ENCODE measurements around the gene LMAN1L.

LMAN1L gene

DNA sequence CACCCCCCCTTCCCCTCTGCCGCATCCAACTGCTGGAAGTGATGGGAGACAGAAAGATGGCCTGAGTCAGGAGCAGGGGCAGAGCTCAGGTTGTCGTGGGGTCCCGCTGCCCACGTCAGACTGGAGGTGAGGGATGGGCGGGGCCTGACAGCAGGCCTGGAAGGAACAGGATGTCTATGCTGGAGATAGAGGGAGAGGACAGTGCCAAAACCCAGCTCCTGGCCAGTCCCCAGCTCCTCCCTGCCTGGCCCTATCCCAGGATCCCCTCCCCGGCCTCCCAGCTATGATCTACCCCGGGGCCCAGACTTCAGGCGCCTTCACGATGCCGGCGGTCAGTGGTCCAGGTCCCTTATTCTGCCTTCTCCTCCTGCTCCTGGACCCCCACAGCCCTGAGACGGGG, at the start of gene LMAN1L:
Gene LMAN1L, plus strand, starts transcription at position 303 of the 400 bp plus-strand sequence. Its CDS starts 20 bp downstream, at position 323.
- no peak for DNase-seq

DNA sequence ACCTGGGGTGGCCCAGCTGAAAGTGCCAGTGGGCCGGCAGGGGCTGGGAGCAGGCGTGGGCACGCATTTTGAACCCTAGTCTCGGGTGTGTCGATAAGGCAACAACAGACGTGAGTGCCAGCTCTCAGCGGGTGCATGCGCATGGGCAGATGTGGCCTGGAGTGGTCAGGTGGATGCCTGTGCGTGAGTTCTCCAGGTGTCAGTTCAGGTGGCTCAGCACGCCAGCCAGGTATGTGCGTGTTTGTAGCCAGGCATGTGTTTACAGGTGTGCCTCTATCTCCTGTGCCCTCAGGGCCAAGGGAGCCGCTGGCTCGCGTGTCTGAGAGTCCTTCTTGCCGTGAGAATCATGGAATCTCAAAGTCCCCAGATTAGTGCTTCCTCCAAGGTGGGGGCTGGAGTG, 49.2 kb upstream of the LMAN1L start:
- DNase-seq: no peak

DNA sequence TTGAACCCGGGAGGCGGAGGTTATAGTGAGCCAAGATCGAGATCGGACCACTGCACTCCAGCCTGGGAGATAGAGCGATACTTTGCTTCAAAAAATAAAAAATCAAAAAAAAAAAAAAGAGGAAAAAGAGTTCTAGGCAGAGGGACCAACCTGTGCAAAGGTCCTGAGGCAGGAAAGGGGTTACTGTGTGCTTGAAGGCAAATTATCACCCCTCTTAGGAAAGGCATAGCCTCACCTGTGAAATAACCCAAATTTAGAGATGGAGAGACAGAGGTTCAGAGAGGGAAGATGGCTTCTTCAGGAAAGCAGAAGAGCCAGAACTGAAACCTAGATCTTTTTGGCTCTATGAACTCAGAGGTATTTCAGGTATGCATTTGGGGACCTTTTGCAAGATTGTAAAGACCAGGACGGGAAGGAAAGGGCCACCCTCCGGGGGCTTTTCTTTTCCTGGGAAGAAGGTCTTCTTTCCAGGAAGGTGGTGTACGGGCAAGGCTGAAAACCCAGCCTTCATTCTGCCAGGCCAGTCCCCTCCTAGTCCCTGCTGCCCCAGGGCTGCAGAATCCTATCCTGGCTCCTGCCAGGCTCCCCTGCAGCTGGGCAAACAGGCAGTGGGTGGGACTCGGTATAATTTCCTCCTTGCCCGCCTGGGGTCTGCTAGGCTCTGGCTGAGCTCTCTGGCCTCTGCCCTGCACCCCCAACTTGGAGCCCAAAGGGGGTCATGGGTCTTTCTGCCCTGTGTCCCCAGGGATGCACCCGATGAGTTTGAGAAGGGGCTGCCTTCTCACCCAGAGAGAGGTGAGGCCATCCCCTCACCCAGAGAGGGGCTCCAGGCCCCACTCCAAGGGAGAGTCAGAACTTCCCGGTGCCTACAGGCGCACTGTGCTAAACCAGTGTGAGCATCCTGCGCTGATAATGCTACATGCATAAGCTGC, 45.2 kb upstream of the LMAN1L start:
- no peak for DNase-seq

DNA sequence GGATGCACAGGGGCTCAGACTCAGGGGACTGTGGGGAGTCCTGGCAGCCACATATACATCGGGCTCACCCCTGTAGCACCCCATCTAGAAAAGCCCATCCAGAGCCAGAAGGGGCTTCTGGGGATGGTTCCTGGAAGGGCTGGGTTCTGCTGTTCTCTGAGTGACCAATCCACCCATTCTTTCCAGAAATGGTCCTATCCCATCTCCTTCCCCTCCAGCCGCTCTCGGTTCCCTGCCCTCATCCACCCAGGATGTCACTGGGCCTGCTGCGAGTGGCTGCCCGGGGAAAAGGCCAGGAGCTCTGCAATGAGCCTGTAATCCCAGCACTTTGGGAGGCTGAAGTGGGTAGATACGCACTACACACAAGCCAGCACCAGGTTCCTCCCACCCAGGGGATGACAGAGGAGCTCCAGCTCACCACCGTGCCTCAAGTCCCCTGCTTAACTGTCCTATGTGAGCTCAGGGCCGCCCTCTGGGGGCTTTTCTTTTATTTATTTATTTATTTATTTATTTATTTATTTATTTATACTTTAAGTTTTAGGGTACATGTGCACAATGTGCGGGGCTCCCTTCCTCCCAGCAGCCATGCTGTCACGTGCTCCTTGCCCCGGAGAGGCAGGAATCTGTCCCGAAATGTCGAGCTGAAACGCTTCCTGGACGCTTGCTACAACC, 44.4 kb upstream of the LMAN1L start:
- no peak for DNase-seq

DNA sequence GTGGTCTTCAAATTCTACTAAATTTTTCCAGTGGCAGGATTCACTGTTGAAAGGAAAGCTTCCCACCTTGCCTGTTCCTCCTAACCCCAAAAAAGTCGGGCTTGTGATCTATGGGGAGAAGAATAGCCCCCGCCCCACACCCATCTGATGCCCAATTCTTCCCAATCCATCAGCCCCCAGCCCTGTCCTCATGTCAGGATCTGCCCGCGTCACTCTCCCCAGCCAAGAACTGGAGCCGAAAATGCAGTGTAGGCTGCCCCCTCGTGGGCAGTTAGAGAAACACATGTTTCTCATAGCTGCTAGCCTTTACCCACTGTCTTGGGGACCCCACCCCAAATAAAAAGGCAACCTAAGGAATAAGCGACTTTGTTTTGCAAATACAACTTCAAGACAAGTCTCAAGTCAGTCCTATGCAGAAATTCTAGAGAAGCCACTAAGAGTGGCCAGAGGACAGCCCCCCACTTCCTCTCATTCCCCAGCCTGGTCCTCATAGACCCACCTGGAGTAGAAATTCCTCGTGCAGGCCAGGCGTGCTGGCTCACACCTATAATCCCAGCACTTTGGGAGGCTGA, 43.8 kb upstream of the LMAN1L start:
- peak; percentile 76 for DNase-seq

DNA sequence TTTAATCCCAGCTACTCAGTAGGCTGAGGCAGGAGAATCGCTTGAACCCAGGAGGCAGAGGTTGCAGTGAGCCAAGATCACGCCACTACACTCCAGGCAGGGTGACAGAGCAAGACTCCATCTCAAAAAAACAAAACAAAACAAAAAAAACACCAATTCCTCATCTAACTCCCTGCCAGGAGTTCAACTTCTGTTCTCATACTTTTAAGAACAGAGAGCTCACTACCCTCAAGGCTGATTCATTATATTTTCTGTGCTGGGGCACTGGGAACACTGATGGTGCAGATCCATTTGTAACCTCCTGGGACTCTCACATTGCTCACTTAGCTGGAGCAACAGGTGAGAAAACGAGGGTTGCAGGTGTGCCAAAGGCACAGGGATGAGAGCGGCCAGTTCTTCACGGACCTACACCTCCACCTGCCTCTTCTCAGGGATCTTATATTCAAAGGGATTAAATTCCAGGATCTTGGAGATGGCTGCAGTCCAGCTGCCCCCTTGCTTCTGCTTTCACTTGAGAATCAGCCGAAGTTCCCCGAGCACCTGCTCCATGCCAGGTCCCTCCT, 43.1 kb upstream of the LMAN1L start:
- DNase-seq: no peak

DNA sequence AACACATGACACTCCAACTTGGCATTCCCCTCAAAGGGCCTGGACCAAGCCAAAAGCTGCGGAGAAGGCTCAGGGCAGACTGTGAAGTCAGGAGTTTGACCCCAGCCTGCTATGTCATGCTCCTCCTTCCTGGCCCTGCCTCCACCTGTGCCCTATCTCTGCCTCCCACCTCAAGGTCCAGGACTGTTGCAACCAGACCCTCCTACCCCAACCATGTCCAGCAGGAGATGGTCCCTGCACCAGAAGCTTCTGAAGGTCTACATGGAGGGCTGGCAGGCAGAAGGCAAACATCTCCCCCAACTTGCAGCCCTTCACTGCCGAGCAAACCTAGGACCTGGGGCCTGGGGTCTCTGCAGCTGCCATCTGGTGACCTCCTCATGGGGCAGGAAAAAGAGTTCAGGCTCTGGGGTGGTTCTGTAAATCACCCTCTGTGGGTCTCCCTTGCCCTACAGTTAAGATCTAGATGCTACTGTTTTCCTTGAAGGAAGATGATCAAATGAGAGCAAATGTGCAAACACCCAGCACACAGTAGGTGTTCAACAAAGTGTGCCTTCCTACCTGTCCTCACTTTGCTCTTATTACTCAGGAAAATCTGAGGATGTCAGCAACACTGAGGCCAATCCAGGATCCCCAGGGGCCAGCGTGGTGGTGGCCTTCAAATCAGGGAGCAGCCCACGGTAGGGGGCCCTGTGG, 42.3 kb upstream of the LMAN1L start:
- no peak for DNase-seq

DNA sequence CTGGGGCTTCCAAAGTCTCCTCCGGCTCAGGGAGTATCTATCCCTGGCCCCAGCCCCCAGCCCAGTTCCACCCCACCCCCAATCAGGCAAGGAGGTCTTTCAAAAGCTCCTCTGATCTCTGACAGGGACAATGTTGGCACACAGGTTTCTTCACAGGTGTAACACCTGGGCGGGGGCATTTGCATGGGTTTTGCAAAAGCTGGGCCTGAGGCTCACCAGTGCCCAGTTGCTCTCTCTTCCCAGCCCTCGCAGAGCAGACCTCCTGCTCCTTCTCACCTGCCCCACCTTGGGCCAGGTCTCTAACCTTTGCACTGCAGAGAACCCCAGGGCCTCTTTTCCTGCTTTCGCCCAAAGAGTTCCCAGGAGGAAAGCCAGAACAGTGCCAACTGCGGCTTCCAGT, 39.3 kb upstream of the LMAN1L start:
- DNase-seq: no peak

DNA sequence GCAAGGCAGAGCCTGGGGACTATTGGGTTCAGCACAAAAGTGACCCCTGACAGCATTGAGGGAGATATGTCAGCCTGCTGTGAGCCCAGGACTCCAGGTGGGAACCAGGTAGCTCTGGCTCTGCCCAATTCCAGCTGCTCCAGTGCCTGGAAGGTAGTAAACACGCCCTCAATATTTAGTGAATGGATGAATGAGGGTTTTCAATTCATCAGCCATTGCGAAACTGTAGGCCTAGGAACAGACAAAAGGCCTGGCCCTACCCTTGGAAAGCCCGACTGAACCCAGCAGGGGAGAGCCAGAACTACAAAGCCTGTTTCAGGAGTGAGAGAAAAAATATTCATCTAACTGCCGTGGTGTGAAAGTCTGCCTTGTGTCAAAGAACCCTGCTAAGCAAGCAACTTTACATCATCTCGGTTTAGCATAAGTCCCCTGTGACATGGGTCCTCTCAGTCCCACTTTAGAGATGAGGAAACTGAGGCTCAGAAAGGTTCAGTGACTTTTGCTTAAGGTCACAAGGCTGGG, 38.8 kb upstream of the LMAN1L start:
- no peak for DNase-seq

DNA sequence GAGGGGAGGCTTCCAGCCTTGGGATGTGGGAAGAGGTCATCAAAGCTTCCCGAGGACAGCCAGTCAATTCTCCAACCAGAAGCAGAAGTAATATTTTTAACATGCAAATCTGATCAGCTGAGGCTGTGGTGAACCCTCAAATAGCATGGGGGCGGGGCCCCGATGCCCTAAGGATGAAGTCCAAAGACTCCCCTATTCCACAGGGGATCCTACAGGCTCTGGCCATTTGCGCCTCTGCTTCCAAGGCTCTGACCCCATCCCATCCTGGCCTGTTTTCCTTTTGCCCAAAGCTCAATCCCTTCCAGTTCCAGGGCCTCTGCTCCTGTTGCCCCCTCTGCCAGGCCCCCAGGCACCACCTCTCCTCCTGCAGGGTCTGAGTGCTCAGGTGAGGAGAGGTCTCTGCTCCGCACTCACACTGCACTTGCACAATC, 37.5 kb upstream of the LMAN1L start:
- no peak for DNase-seq

DNA sequence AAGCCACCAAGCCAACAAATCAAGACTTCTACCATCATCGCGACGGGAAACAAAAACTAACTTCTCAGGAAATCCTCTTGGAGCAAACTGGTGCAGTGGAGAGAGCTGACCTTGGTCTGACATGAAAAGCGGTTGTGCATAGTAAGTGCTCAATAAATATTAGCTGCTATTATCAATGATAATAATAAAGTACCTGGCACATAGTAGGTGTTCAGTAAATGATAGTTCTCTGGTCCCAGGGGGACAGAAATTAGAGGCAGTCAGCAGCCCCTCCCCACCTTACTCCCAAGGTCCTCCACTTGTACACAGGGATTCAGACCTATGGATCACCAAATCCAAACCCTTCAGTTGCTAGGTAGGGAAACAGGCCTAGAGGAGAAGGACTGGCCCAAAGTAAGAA, 36.7 kb upstream of the LMAN1L start:
- DNase-seq: no peak

DNA sequence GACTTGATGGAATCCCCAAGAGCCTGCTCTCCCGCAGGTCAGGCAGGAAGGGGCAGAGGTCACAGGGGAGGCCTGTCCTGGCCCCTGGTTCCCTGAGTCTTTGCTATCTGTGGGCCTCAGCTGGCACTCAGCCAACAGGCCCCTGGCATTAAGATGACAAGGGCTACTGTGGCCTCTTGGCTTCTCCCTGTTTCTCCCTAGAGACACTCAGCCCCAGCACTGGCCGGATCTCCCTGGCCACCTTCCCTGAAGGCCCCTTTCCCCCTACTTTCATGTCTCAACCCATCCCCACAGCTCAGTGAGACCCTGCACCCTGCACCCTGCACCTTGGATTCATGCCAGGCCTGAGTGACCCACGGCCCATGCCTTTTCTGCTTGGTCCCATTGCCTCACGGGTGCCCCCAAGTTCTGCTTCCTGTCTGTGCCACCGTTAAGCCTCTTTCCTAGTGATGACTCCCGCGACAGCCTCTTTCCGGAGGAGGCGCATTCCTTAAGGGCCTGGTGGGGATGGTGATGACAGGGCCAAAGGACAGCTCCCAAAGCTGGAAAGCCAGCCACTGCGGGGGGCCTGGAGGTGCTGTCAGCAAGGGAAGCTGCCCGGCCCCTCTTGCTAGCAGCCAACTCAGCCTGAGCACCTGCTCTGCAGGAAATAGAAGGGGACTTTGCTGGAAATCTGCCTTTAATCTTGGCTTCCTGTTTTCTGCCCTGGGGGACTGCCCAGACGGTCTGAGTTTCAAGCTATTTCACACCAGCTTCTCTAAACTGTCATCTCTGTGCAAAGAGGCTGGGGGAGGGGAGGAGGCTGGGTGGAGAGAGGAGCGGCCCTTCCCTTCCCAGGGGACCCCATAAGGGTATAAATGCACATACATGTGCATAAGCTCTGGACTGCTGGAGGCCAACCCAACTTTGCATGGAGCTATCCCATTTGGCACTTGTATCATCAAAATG, 35.5 kb upstream of the LMAN1L start:
- peak; percentile 83 for DNase-seq

DNA sequence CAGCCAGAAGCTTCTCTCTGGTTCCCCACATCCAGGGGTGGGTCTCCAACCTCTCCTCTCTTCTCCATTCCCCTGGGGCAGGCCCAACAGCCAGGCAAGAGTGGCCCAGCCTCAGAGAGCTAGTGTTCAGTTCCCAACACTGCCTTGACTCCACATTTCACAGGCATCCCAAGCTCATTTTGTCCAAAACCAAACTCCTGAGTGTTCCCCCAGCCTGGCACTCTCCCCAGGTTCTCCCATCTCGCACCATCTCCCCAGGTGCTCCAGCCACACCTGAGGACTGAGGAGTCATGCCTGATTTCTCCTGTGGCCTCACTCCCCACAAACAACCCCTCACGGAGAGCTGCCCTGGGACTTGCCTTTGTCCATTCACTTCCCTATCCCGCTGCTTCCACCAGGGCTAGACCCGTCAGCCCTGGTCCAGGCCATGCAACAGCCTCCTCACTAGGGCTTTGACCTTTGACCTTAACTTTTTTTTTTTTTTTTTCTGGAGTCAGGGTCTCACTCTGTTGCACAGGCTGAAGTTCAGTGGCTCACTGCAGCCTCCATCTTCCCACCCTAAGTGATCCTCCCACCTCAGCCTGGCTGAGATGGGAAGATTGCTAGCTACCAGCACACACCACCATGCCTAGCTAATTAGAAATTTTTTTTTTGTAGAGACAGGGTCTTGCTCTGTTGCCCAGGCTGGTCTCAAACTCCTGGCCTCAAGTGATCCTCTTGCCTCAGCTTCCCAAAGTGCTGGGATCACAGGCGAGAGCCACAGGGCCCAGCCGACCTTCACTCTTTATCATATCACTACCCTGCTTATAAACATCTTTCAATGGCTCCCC, 34.7 kb upstream of the LMAN1L start:
- DNase-seq: no peak

DNA sequence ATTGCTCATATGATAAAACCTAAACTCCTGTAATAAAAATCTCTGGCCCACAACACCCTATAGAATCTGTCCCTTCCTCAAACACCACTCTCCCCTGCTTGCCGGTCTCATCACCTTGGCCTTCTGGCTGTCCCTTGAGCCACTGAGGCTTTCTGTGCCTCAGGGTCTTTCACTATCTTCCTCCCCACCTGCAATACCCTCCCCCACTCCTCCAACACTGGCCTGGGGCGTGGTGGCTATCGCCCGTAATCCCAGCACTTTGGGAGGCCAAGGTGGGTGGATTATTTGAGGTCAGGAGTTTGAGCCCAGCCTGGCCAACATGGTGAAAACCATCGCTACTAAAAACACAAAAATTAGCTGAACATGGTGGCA, 34.0 kb upstream of the LMAN1L start:
- DNase-seq: no peak

DNA sequence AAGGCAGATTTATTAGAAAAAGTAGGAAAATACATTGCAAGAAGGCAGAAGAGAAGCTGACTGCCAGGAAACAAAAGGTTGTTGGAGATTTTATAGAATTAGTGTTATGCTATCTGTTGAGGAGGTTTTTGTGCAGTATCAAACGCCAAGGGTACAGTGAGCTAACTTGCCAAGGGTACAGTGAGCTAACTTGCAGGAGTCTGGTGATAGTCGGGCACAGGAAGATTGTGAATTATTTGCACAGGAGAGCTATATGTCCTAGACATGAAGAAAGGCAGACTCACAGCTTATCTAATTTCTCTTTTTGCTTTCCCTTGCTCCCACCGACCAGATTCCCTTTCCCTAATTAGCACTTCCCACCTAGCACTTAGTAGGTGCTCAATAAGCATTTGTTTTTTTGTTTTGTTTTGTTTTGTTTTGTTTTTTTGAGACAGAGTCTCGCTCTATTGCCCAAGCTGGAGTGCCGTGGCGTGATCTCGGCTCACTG, 33.4 kb upstream of the LMAN1L start:
- peak; percentile 21 for DNase-seq

DNA sequence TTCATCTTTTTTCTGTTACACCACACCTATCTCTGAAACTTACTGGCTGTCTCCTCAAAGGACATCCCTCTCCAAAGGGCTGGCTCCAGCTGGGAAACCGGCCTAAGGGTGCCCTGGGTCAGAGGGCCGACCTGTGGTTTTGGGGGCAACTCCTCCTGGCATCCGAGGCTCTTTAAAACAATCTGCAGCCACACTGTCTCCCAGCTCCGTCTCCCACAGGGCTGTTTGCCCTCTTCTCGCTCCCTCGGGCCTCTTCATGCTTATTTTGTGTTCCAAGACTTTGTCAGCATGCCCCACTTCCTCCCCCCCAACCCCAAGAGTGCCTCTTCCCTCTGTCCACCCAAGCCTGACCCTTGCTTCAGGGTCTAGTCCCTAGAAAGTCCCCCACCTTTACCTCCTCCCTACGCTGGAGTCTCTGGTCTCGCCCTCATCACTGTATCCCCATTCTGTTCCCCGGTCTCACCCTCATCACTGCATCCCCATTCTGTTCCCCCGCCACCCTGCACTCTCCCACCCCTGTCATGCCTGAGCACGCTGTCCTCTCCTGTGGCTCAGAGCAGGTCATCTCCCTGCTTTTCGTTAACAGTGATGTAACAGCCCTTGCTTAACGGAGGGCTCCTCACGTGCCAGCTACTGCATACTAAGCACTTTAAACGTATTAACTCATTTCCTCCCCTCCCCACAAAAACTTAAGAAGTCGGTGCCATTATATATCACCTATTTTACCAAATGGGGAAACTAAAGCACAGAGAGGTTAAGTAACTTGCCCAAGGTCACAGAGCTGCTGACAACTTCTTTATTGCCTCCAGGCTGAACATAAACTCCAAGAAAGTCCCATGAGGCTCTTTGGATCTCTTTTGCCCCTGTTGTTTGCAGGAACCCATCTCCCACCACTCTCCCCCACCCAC, 31.9 kb upstream of the LMAN1L start:
- peak; percentile 73 for DNase-seq

DNA sequence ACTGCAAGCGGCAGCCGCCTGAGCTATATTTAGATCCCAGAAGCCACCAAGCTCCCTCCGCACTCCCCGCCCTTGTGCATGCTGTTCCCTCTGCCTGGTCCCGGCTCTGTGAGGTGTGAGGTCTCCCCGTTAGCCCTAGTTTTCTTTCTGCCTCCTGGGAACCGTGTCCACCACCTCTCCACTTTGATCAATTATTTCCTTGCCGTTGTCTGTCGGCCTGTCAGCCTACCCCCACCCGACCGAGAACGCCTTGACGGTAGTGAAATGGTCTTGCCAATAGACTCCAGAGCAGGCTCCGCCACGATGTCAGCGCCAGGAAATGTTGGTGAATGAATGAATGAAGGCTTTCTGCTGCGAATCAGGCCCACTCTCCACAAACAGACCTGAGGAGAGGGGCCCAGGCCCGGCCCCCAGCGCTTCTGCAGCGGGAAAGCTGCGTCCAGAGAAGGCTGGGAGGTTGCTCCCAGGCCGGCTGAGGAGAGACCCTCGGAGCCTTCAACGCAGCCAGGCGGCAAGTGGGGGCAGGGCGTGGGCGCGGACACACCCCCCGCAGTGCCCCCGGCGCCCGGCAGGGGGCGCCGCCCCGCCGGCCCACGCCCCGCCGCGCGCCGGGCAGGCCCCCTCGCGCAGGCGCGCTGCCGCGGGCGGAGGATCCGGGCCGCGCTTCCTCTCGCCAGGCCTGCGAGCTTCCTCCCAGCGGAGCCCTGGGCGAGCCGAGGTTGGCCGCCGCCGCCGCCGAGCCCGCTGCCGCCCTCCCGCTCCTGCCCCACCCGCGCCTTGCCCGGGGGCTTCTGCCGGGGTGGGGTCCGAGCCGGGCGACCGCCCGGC, 31.0 kb upstream of the LMAN1L start, which contains the start of gene CSK:
Gene CSK, plus strand, starts transcription at position 650 of the 828 bp plus-strand sequence. CDS start 16,218 bp downstream, outside the sequence.
- DNase-seq: peak; percentile 84

Measured in CD4-positive, alpha-beta T cell treated with Interleukin-10 for 1 hour (primary cell).